Skeletal muscle cell (primary cell): ENCODE results near the gene UPP2.
A peak's percentile ranks its signal among the peaks of the same experiment; 100 is the strongest.

Experiments used
- DNase-seq: peaks from one replicate; pipeline ENCODE4 v3.0.0-alpha.2; 2010; ENCODE audit warnings: low read depth
- H3K4me3 ChIP-seq: 2 replicates; pipeline ENCODE4 v1.5.1; 2011; ENCODE audit warnings: low read depth, mild to moderate bottlenecking, control low read depth, low read length, moderate library complexity

Gene UPP2

GRCh38 chr2:158102446-158102845 is 770 bp downstream of the UPP2 start:
- DNase-seq, result peak; percentile 7
- no peak overlapping the region for H3K4me3 ChIP-seq

DNA sequence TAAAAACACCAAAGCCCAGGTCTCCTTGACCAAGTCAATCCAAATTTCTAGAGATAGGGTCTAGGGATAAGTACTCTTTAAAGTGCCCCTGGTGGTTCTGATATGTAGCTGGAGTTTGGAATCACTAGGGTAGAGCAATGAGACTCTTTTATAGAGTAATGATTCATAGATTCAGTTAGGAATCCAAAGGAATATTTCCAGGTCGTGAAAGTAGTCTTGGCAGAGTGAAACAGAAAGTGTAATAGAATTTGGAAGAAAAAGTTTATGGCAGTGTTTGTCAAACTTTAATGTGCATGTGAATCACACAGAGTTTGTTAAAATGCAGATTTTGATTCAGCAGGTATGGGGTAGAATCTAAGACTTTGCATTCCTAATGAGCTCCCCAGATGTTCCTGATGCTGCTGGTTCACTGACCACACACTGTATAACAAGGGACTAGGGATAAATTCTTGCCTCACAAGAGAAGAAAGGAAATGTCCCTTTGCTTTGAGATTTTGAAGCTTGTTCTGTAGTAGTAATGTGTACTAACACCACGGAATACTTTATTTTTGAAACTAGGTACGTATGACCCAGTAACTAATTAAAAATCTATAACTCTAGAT is 1.8 kb downstream of the UPP2 start:
- H3K4me3 ChIP-seq, result no peak overlapping the region
- DNase-seq, result no peak

DNA sequence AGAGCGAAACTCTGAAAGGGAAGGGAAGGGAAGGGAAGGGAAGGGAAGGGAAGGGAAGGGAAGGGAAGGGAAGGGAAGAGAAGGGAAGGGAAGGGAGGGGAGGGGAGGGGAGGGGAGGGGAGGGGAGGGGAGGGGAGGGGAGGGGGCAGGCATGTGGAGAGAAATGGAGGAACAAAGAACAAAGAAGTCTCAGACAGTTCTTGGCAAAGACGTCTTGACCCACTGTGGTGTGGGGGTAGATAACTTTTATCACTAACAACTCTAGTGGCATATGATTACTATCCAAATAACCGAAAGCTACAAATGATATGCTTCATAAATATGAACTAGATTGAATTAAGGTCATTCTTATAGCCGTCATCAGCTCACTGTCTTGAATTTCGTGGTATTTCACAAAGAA is 3.2 kb downstream of the UPP2 start:
- no peak for DNase-seq
- no peak overlapping the region for H3K4me3 ChIP-seq

GRCh38 chr2:158112992-158113391 is 11.3 kb downstream of the UPP2 start:
- no peak for DNase-seq
- no peak overlapping the region for H3K4me3 ChIP-seq

GRCh38 chr2:158113741-158114295 is 12.1 kb downstream of the UPP2 start:
- DNase-seq, result no peak
- H3K4me3 ChIP-seq, result no peak overlapping the region

DNA sequence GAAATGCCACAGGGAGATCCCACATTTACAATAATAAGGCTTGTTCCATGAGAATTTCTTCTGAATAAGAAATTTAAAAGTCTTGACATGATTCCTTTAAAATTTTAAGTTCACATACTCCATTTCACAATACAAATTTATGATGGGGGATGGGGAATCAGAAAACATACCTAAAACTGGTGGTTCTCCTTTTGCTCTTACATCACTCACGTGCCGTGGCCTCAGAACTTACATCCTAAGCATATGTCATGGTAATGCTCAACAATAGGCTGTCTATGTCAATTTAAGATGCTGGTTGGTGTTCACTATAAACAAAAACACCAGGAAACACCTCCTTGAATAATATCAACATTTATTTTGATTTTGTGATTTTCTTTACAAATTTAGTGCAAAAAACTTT is 12.8 kb downstream of the UPP2 start:
- H3K4me3 ChIP-seq, result no peak overlapping the region
- no peak for DNase-seq

DNA sequence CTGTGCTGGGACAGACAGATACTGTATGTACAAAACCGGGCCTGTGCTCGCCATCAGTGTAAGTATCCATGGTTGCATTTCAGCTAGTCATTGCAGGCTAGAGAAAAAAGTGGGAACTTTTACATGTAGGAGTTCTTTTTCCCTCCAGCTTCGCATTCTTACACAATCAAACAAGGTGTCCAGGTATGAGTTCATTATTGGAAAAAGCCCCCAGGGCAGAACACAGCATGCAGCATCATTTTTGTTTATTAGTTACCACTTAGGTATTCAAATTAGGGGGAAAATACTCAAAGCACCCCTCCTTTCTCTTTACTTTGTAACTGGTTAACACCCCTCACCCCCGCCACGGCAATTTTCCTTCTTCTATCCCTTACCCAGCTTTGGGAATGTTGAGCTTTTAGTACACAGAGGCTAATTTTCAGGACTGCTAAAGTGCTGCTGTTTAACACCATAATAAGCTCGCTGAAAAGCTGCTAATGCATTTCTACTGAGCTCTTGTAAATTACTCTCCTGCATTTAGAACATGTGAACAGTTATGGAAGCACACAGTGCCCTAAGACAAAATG is 13.6 kb downstream of the UPP2 start:
- H3K4me3 ChIP-seq, result no peak overlapping the region
- DNase-seq, result no peak

DNA sequence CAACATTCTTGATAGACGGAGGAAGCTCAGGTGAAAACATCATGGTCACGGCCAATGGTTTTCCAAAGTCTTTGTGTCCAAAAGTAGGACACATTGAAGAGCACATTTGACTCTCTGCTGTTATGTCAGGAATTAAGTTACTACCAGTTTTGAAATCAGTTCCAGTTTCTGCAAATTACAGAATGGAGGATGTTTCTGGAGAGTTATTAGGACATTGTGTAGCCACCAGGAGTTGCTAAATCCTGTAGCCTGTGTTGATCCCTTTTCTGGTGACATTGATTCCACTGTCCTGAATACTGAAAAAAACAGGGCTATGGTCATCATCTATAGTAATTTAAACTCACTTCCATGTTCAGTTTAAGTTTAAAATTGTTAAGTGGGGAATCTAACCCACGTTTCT is 15.3 kb downstream of the UPP2 start:
- H3K4me3 ChIP-seq, result no peak overlapping the region
- DNase-seq, result no peak

GRCh38 chr2:158120102-158120501 is 18.4 kb downstream of the UPP2 start:
- H3K4me3 ChIP-seq, result no peak overlapping the region
- DNase-seq, result no peak

DNA sequence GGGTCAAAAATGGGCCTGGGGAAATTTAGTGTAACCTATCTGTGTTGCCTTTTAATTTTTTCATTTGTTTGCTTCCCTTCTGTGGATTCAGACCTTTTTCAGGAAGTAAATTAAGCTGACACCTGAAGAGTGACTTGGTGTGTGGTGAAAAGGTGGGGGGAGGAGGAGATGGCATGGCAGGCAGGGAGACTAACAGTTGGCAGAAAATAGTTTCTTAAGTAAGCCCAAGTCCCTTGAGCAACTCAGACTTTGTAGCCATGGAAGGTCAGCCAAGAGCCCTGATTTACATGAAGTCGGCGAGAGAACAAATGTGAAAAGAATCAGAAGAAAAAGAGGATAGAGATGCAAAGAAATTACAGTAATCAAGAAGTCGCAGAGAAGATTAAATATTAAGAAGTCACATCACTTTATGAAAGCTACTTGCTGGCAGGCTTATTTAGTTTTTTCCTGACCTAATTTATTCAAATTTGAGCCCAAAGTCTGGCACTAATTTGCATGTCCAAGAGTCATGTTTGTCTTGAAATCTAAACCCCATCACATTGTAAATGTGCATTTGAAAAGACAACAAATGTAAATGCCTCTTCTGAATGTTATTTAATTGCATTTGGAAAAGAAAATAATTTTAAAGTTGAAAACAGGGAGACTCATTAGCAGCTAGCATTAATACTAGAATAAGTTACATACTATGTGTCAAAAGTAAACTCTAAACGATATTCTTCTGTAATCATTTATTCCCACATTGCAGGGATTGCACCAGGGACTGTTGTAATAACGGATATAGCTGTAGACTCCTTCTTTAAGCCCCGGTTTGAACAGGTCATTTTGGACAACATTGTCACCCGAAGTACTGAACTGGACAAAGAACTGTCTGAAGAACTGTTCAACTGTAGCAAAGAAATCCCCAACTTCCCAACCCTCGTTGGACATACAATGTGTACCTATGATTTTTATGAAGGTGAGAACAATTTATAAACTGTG is 19.3 kb downstream of the UPP2 start:
- DNase-seq, result no peak
- no peak overlapping the region for H3K4me3 ChIP-seq

- no peak for DNase-seq
- no peak overlapping the region for H3K4me3 ChIP-seq
Observed at GRCh38 chr2:158124896-158125295, 23.2 kb downstream of the UPP2 start.

DNA sequence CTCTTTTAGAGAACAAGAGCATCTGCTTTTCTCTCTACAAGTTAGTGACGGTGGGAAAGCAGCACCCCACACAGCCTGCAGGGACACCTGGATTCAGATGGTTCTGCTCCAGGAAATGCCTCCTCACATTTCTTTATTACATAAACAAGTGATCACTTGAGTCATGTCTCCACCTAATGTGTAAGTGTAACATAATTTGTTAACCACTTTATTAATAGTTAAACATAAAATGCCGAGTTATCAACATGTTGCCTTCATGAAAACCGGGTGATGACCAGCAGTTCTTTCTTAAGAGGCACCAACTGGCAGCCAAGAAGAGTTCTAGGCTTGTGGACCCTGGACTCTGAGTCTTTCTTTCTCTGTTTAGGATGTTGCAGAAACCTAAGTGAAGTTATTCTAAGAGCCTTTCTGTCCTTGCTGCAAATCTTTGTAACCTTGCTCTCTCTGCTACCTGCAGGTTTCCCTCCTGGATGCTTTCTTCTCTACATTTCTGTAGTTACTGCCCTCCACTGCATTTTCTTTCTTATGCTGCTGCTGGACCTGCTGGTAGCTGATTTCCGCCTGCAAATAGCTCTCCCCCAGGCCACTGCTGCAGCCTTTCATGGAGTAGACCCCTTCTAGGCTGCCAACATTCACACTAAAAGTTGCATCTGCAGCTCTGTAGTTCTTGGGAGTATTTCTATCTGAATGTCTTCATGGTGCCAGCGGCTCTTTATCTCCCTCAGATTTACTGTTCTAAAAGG is 24.3 kb downstream of the UPP2 start:
- DNase-seq, result no peak
- H3K4me3 ChIP-seq, result no peak overlapping the region

DNA sequence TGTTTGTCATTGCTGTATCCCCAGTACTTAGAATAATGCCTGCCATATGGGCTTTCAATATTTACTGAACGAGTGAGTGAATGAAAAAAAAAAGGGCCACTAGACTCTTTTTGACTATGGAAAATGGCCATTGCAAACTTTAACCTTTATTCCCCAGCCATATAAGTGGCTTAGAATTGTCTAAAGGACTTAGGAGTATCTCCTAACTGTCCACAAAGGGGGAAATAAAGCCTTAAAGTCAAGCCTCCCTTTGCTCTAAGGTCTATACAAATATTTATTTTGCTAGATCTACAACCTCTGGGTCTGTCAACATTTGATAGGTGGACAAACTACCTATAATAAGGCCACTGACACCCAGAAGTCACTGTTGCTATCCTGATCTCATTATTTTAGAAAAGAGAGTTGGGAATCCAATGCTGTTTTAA is 25.7 kb downstream of the UPP2 start:
- no peak for DNase-seq
- H3K4me3 ChIP-seq, result no peak overlapping the region

- no peak for DNase-seq
- H3K4me3 ChIP-seq, result no peak overlapping the region
Observed at GRCh38 chr2:158128168-158128973, 26.7 kb downstream of the UPP2 start.

- no peak for DNase-seq
- H3K4me3 ChIP-seq, result no peak overlapping the region
Observed at GRCh38 chr2:158129037-158129436, 27.4 kb downstream of the UPP2 start.

- no peak overlapping the region for H3K4me3 ChIP-seq
- DNase-seq, result no peak
Observed at GRCh38 chr2:158130832-158131473, 29.3 kb downstream of the UPP2 start.

GRCh38 chr2:158131483-158131912 is 29.8 kb downstream of the UPP2 start:
- no peak for DNase-seq

GRCh38 chr2:158131919-158132566 is 30.4 kb downstream of the UPP2 start:
- no peak overlapping the region for H3K4me3 ChIP-seq
- no peak for DNase-seq

More at GRCh38 chr2:158131483-158131912, 29.8 kb downstream of the UPP2 start:
- no peak overlapping the region for H3K4me3 ChIP-seq
